ENCODE results near the gene PGBD1. TPM values are rescaled to one million over a fixed set of nuclear protein-coding genes. Genes with fewer than 3 reads are reported as not detected.

PGBD1 gene
- total RNA-seq, 1 donor from 2014 or later = 2.3 TPM

DNA sequence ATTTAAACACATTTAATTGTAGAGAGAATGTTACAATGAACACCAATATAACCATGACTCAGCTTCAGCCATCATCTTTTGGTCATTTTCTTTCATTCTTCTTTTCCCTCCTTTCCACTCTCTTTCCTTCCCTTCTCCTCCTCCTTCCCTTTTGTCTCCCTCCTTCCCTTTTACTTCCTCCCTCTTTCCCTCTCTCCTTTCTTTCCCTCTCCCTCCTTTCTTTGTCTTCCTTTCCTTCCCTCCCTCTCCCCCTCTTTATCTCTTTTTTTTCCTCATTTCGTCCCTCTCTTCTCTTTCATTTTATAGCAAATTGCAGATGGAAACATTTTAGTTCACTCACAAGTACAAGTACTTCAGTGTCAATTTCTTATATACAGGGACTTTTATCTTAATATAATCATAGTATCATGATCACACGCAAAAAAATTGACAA is 70.1 kb downstream of the PGBD1 start:
- intact Hi-C loops (cut with micrococcal nuclease) = loop anchor here (10.0 kb wide), 1 partner anchor 217 kb away; no protein-coding TSS in a partner anchor
- DNase-seq (no peak), ATAC-seq (no peak)

Other genes with a start within 250 kb of the PGBD1 start
- 0.62 TPM for gene ZNF165, start 201.0 kb upstream of the PGBD1 start, total RNA-seq
- gene ZSCAN16, start 157.0 kb upstream of the PGBD1 start, total RNA-seq = 2.2 TPM
- 13.9 TPM for gene ZKSCAN8, start 139.7 kb upstream of the PGBD1 start, total RNA-seq
- 10.2 TPM for gene ZSCAN9, start 56.3 kb upstream of the PGBD1 start, total RNA-seq
- gene ZKSCAN4, start 29.3 kb upstream of the PGBD1 start, total RNA-seq = 2.7 TPM
- 6.3 TPM for gene NKAPL, start 22.3 kb upstream of the PGBD1 start, total RNA-seq
- gene ZSCAN26, start 14.4 kb upstream of the PGBD1 start, total RNA-seq = 13.8 TPM
- gene ZSCAN31, start 54.6 kb downstream of the PGBD1 start, total RNA-seq = 8.6 TPM
- gene ZKSCAN3, start 68.4 kb downstream of the PGBD1 start, total RNA-seq = 4.7 TPM
- gene ZSCAN12, start 118.2 kb downstream of the PGBD1 start, total RNA-seq = 1.9 TPM
- 1.2 TPM for gene ZSCAN23, start 161.9 kb downstream of the PGBD1 start, total RNA-seq
- gene GPX6, start 234.2 kb downstream of the PGBD1 start, total RNA-seq = not detected
- gene GPX5, start 244.3 kb downstream of the PGBD1 start, total RNA-seq = not detected